SK-N-SH (cell line): ENCODE measurements around the gene VPS52. TPM values are rescaled to one million over a fixed set of nuclear protein-coding genes. Genes with fewer than 3 reads are reported as not detected.

Experiments used
- CTCF ChIA-PET: fragments of 300-600, 350-600 bp; formaldehyde crosslinking; extraction: SDS; loops from one replicate; lab custom pipeline; 2021; lab: Yijun Ruan, JAX
- POLR2A ChIA-PET: fragments of 350-600 bp; sonication (Branson Sonifier 250); formaldehyde crosslinking; extraction: SDS; loops from one replicate; lab custom pipeline; 2020; ENCODE audit warnings: antibody characterized with exemption, inconsistent platforms; lab: Yijun Ruan, JAX
- DNase-seq: peaks from one replicate; pipeline ENCODE4 v3.0.0; 2012
- H2AFZ ChIP-seq: fragments of 200-600 bp; sonication (generic); 2 replicates; pipeline ENCODE4 v1.8.1; 2016; ENCODE audit warnings: antibody characterized with exemption, mild to moderate bottlenecking, low read depth
- H3F3A ChIP-seq: fragments of 200-600 bp; sonication (generic); replicated peaks from 2 replicates; pipeline ENCODE3; 2016; ENCODE audit warnings: antibody characterized with exemption, mild to moderate bottlenecking; ENCODE audit not compliant: insufficient read depth
- H3K27ac ChIP-seq, 2 experiments: fragments of 200-500 bp in 1 of 2; fragments of 200-600 bp in 1 of 2; sonication (Bioruptor generic) in 1 of 2; sonication (generic), shearing (Covaris generic) in 1 of 2; 2 replicates each; pipeline versions ENCODE4 v1.5.1 to v1.6.1; 2014 to 2016; ENCODE audit warnings: low read depth in 2 of 2, inconsistent platforms in 1 of 2, low read length in 1 of 2, mild to moderate bottlenecking in 1 of 2, mixed read lengths in 1 of 2
- H3K27me3 ChIP-seq: fragments of 200-600 bp; sonication (generic), shearing (Covaris generic); 2 replicates; pipeline ENCODE4 v1.6.1; 2016; ENCODE audit warnings: mixed run types; ENCODE audit not compliant: insufficient read depth
- H3K36me3 ChIP-seq, 2 experiments: fragments of 200-500 bp in 1 of 2; fragments of 200-600 bp in 1 of 2; sonication (Bioruptor generic) in 1 of 2; sonication (generic) in 1 of 2; replicated peaks in 1 of 2; 2 replicates each; pipeline versions ENCODE3 to v1.5.1; 2014 to 2016; ENCODE audit warnings: low read length in 1 of 2, mild to moderate bottlenecking in 1 of 2; ENCODE audit not compliant: insufficient read depth in 2 of 2, control insufficient read depth in 1 of 2
- H3K4me1 ChIP-seq, 2 experiments: fragments of 200-500 bp in 1 of 2; fragments of 200-600 bp in 1 of 2; sonication (Bioruptor generic) in 1 of 2; sonication (generic), shearing (Covaris generic) in 1 of 2; 2 replicates each; pipeline versions ENCODE4 v1.5.1 to v1.6.1; 2014 to 2016; ENCODE audit warnings: low read depth in 1 of 2, low read length in 1 of 2, mixed run types in 1 of 2; ENCODE audit not compliant: insufficient read depth in 2 of 2, control insufficient read depth in 1 of 2
- H3K4me2 ChIP-seq: fragments of 200-600 bp; sonication (generic), shearing (Covaris generic); 2 replicates; pipeline ENCODE4 v1.6.1; 2017; ENCODE audit warnings: mixed run types
- H3K4me3 ChIP-seq, 2 experiments: fragments of 200-500 bp in 1 of 2; fragments of 200-600 bp in 1 of 2; sonication (Bioruptor generic) in 1 of 2; sonication (generic), shearing (Covaris generic) in 1 of 2; 2 replicates each; pipeline versions ENCODE4 v1.5.1 to v1.8.1; 2014 to 2016; ENCODE audit warnings: low read depth in 2 of 2, inconsistent platforms in 1 of 2, low read length in 1 of 2, mild to moderate bottlenecking in 1 of 2, mixed read lengths in 1 of 2, moderate library complexity in 1 of 2
- H3K79me2 ChIP-seq: fragments of 200-600 bp; sonication (generic); 2 replicates; pipeline ENCODE4 v1.8.1; 2017; ENCODE audit warnings: mild to moderate bottlenecking; ENCODE audit not compliant: insufficient read depth
- H3K9ac ChIP-seq: fragments of 200-600 bp; sonication (generic); 2 replicates; pipeline ENCODE4 v1.6.1; 2017; ENCODE audit warnings: mixed run types
- H3K9me2 ChIP-seq: fragments of 200-600 bp; sonication (generic); 2 replicates; pipeline ENCODE4 v1.6.1; 2017; ENCODE audit warnings: mixed run types
- H3K9me3 ChIP-seq: fragments of 200-600 bp; sonication (generic); 2 replicates; pipeline ENCODE4 v1.6.1; 2017; ENCODE audit warnings: mixed run types, mild to moderate bottlenecking, moderate library complexity
- H4K20me1 ChIP-seq: fragments of 200-600 bp; sonication (generic); 2 replicates; pipeline ENCODE4 v1.6.1; 2017; ENCODE audit warnings: mild to moderate bottlenecking, mixed run types; ENCODE audit not compliant: insufficient read depth
- EP300 ChIP-seq, 2 experiments: IDR thresholded peaks; 2 replicates each; pipeline versions ENCODE4 v1.4.0 to v1.6.1; 2012; ENCODE audit warnings: borderline replicate concordance in 1 of 2, low read depth in 1 of 2, low read length in 1 of 2
- FOXJ3 ChIP-seq: sonication (generic); formaldehyde crosslinking; IDR thresholded peaks from 2 replicates; pipeline ENCODE4 v1.5.1; 2020; ENCODE audit warnings: mild to moderate bottlenecking, missing genetic modification reagents
- FOXM1 ChIP-seq: IDR thresholded peaks from 2 replicates; pipeline ENCODE4 v1.4.0; 2012; ENCODE audit warnings: low read depth, mild to moderate bottlenecking
- GATA2 ChIP-seq: sonication (generic); formaldehyde crosslinking; IDR thresholded peaks from 2 replicates; pipeline ENCODE4 v1.5.0; 2020; ENCODE audit warnings: mild to moderate bottlenecking, missing genetic modification reagents
- MAX ChIP-seq: IDR thresholded peaks from 2 replicates; pipeline ENCODE4 v1.4.0; 2012; ENCODE audit warnings: low read depth
- MEF2A ChIP-seq: IDR thresholded peaks from 2 replicates; pipeline ENCODE4 v1.4.0; 2012; ENCODE audit warnings: low read depth, borderline replicate concordance
- NRF1 ChIP-seq: IDR thresholded peaks from 2 replicates; pipeline ENCODE4 v1.6.1; 2012; ENCODE audit warnings: low read depth, mild to moderate bottlenecking, low read length
- POLR2AphosphoS5 ChIP-seq: IDR thresholded peaks from 2 replicates; pipeline ENCODE4 v1.6.1; 2012; ENCODE audit warnings: low read depth, low read length
- RAD21 ChIP-seq: IDR thresholded peaks from 2 replicates; pipeline ENCODE4 v1.6.1; 2012; ENCODE audit warnings: mild to moderate bottlenecking, low read length
- RCOR1 ChIP-seq: fragments of 150-350 bp; IDR thresholded peaks from 2 replicates; pipeline ENCODE4 v1.6.1; 2017; ENCODE audit warnings: antibody characterized with exemption, low read length
- REST ChIP-seq: IDR thresholded peaks from 2 replicates; pipeline ENCODE4 v1.6.1; 2012; ENCODE audit warnings: mild to moderate bottlenecking, low read depth, low read length, moderate library complexity
- RFX5 ChIP-seq: IDR thresholded peaks from 2 replicates; pipeline ENCODE4 v1.6.1; 2012; ENCODE audit warnings: mild to moderate bottlenecking, improper control_type of control experiment, low read length
- SMC3 ChIP-seq: IDR thresholded peaks from 2 replicates; pipeline ENCODE4 v1.6.1; 2012; ENCODE audit warnings: low read depth, low read length, improper control_type of control experiment
- TAF1 ChIP-seq: IDR thresholded peaks from 2 replicates; pipeline ENCODE4 v1.6.1; 2012; ENCODE audit warnings: low read depth, mild to moderate bottlenecking, low read length, moderate library complexity, borderline replicate concordance
- TCF12 ChIP-seq: IDR thresholded peaks from 2 replicates; pipeline ENCODE4 v1.4.0; 2012
- TEAD4 ChIP-seq: IDR thresholded peaks from 2 replicates; pipeline ENCODE4 v1.4.0; 2012; ENCODE audit warnings: mild to moderate bottlenecking, borderline replicate concordance; ENCODE audit not compliant: insufficient read depth
- ZBTB33 ChIP-seq: IDR thresholded peaks from 2 replicates; pipeline ENCODE4 v1.4.0; 2012; ENCODE audit warnings: low read depth, borderline replicate concordance
- WGBS: methylation state at CpG from one replicate; pipeline ENCODE4 v1.1.6; 2017; ENCODE audit warnings: low lambda C conversion rate; 5-methylcytosine and 5-hydroxymethylcytosine counted together
- polyA plus RNA-seq, 3 experiments: library from polyadenylated mRNA; depleted of rRNA; stranded (reverse); fragments of >200 nt; gene quantifications; 2 replicates each; pipeline ENCODE4 v1.2.3, GENCODE V29; 2012

The VPS52 gene
- polyA plus RNA-seq, 1 of the 3 experiments (the other 2 are of a cell fraction), result 74.0 TPM

- Histone ChIP-seq H3K9me3 (no peaks in the 10 kb centered on the region), H3K4me2 (no peak overlapping the region), H3K9ac (no peak overlapping the region), H3K36me3 (peaks cover 13 to 44% of the 10 kb centered on the region in 2 experiments), H3K27me3 (no peaks in the 10 kb centered on the region), H3K27ac (no peak overlapping the region; a peak in 1 of 4 replicates), H3K4me1 (peaks cover 0 to 2% of the 10 kb centered on the region in 2 experiments; a peak in 1 of 4 replicates), H2AFZ (no peak overlapping the region), H3K79me2 (peaks cover 92% of the 10 kb centered on the region), H3K4me3 (no peak overlapping the region), H3K9me2 (no peaks in the 10 kb centered on the region), H4K20me1 (0 out of 2 replicates have a peak, but pooled peaks cover 3% of the 10 kb centered on the region), H3F3A (peaks cover under 1% of the 10 kb centered on the region)
- ChIA-PET CTCF (interaction anchor here (0.7 kb wide), 1 partner anchor 112 kb away, joined by 3 read pairs; no protein-coding TSS in a partner anchor), POLR2A (interaction anchor here (0.7 kb wide), 1 partner anchor 63 kb away, joined by 3 read pairs; no protein-coding TSS in a partner anchor)
- DNase-seq, result peak; percentile 50
- TF ChIP-seq MEF2A (no peak), GATA2 (CRISPR knock-in tag) (no peak), POLR2AphosphoS5 (no peak), TAF1 (no peak), NRF1 (no peak), ZBTB33 (no peak)
- 83% methylated on average over 4 of the region's 4 CpGs for WGBS
Measured at GRCh38 chr6:33306356-33306755, 34.7 kb upstream of the VPS52 start.

GRCh38 chr6:33305052-33305451 lies 33.4 kb upstream of the VPS52 start:
- no peaks in the 10 kb centered on the region for H3K9me2 ChIP-seq
- H3K9ac ChIP-seq, result no peak overlapping the region
- peaks cover 87% of the 10 kb centered on the region for H3K79me2 ChIP-seq
- H4K20me1 ChIP-seq, result peaks cover 7% of the 10 kb centered on the region; the same call in 1 of the 2 replicates
- no peak for DNase-seq
- H3K9me3 ChIP-seq, result no peaks in the 10 kb centered on the region
- H3K36me3 ChIP-seq, result peaks cover 13 to 36% of the 10 kb centered on the region in 2 experiments
- no peak overlapping the region for H3K4me3 ChIP-seq
- H3K4me1 ChIP-seq, result peaks cover 2 to 4% of the 10 kb centered on the region in 2 experiments; a peak in 1 of 4 replicates
- no peak for TF ChIP-seq TEAD4
- TF ChIP-seq RFX5, result no peak
- TF ChIP-seq RCOR1, result no peak
- TF ChIP-seq RAD21, result no peak
- no peak for TF ChIP-seq FOXM1
- no peak for TF ChIP-seq MAX
- no peak for TF ChIP-seq GATA2 (CRISPR knock-in tag)
- no peak for TF ChIP-seq FOXJ3 (CRISPR knock-in tag)
- no peak for TF ChIP-seq REST
- TF ChIP-seq EP300 (IDR thresholded peaks at IDR 0.05; ENCODE audit: borderline replicate concordance in 1 of 2, low read depth in 1 of 2, low read length in 1 of 2), result no peak
- TF ChIP-seq TCF12, result no peak
- TF ChIP-seq SMC3, result no peak
- TF ChIP-seq, all 33 proteins: peak for 0
- H3K27me3 ChIP-seq, result no peaks in the 10 kb centered on the region
- H2AFZ ChIP-seq, result no peak overlapping the region
- WGBS, result 89% methylated on average over 8 of the region's 8 CpGs
- no peak overlapping the region for H3K4me2 ChIP-seq
- ChIA-PET POLR2A (interaction anchor here (0.6 kb wide), 1 partner anchor 36 kb away, joined by 3 read pairs; no protein-coding TSS in a partner anchor), CTCF (no interaction called here)
- no peak overlapping the region for H3K27ac ChIP-seq
- H3F3A ChIP-seq, result peaks cover 14% of the 10 kb centered on the region
